Measurements from ENCODE around the gene TRPM3.
"Not testable (repeated sequence)": the region's sequence is repeated elsewhere in the genome, so short reads cannot be mapped to it uniquely, and the experiment has no call there.

The TRPM3 gene

DNA sequence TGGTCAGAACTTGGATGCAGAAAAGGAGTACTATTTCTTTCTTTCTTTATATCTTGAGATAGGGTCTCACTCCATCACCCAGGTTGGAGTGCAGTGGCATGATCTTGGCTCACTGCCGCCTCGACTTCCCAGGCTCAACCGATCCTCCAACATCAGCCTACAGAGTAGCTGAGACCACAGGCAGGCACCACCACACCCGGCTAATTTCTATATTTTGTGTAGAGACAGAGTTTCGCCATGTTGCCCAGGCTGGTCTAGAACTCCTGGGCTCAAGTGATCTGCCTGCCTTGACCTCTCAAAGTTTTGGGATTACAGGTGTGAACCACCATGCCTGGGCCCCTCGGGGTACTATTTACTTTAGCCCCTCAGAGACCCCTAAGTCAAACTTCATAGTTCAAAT, 323.4 kb downstream of the TRPM3 start:
- DNase-seq (ENCODE audit: extremely low spot score, insufficient read length, low read depth) (no peak), FAIRE-seq (no peak)

DNA sequence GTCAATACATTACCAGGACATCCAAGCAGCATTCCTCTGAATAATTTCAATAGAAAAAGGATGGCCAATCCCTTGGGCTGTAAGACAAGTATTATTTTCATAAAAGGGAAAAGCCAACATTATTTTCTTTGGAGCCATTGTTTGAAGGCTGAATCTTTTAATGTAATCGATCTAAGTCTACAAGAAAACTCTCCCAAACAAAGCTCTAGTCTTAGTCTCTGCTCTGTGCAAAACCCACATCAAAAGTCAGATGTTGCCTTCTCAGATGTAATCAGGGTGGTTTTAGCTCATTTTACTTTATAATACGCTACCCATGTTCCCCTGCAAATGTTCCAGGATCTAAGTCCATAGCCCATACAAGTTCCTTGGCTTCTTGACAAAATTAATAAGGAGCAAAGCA, 325.6 kb downstream of the TRPM3 start:
- no peak for FAIRE-seq
- no peak for DNase-seq (ENCODE audit: extremely low spot score, insufficient read length, low read depth)

GRCh38 chr9:70792796-70793195, 328.6 kb downstream of the TRPM3 start:
- no peak for DNase-seq (ENCODE audit: extremely low spot score, insufficient read length, low read depth)
- FAIRE-seq = no peak

GRCh38 chr9:70791936-70792335, 329.5 kb downstream of the TRPM3 start:
- DNase-seq (ENCODE audit: extremely low spot score, insufficient read length, low read depth) = no peak
- no peak for FAIRE-seq

GRCh38 chr9:70789086-70789485, 332.3 kb downstream of the TRPM3 start:
- FAIRE-seq (no peak), DNase-seq (ENCODE audit: extremely low spot score, insufficient read length, low read depth) (no peak)

DNA sequence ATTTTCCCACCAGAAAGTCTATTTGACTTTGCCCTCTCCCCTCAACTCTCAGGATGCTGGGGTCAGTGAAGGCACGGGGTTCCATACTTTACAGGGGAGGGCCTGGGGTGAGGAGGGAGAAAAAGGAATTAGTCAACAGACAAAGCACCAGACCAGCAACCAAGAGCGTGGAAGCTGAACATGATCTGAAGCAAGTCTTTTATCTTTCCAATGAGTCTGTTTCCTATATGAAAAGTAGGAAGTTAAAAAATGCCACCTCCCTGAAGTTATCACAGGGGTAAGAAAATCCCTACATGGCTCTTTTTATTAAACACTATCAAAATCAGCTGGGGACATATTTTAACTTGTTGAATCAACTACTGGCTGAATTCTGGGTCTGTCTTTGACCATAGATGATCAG, 337.0 kb downstream of the TRPM3 start:
- DNase-seq (ENCODE audit: extremely low spot score, insufficient read length, low read depth) (no peak), FAIRE-seq (no peak)

GRCh38 chr9:70778568-70778967, 342.9 kb downstream of the TRPM3 start:
- DNase-seq (ENCODE audit: extremely low spot score, insufficient read length, low read depth) (no peak), FAIRE-seq (no peak)

GRCh38 chr9:70773579-70773978, 347.8 kb downstream of the TRPM3 start:
- no peak for FAIRE-seq
- DNase-seq (ENCODE audit: extremely low spot score, insufficient read length, low read depth) = no peak

DNA sequence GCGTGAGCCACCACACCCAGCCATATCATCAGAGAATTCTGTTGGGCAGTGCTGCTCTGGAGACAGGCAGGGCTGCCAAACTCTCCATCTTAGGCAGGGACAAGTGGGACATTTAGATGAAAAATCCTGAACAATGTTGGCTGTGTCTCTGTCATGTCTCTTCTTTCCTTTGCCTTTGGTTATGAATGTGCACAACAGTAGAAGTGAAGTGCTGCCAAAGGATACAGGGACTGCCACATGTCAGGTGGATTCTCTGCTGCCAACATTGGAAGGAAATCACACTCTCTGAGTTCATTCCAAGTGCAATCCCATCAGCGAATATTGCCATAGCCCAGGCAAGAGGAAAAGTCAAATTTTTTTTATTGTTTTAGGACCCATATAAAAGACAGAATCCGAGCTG, 348.8 kb downstream of the TRPM3 start:
- DNase-seq (ENCODE audit: extremely low spot score, insufficient read length, low read depth) (no peak), FAIRE-seq (no peak)

GRCh38 chr9:70765946-70766345, 355.5 kb downstream of the TRPM3 start:
- no peak for FAIRE-seq
- no peak for DNase-seq (ENCODE audit: extremely low spot score, insufficient read length, low read depth)

DNA sequence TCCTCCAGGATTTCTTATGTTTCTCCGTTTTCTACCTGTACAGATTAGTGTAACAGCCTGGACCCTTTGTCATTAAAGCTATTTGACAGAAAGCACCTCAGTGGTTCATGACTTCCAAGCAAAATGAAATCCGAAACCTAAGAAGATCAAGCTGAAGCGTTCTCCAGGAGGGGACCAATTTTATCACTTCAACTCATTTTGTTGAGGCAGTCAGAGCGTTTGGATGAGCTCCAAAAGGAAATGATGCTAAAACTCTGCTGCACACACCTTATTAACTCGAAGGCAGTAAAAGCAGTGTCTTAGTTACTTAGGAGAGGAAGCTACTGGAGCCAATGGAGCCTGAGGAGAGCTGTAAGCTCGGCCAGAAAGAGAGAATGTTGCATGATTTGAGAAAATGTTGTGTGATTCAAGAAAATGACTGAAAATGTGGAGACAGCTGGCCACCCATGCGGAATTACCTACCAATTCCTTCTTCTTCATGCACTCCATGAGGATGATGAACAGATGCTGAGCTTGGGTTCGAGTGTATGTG, 360.2 kb downstream of the TRPM3 start:
- DNase-seq (ENCODE audit: extremely low spot score, insufficient read length, low read depth) (no peak), FAIRE-seq (no peak)

DNA sequence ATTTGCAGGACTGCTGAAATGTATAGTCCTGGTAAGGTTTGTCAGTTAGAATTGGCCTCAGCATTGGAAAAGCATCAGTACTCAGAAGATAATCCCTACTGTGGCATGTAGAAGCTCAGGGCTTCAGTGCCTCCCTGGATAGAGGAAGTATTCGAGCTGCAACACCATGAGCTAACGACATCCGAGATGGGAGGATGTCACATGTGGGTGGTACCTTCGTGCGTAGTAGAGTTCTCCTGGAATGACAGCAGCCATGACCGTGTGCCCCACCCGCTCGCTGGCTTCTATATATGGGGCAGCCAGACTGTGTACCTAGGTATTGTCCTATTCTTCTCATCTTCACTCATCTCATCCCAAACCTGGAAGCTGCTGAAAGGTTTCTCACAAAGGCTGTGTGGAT, 361.2 kb downstream of the TRPM3 start:
- no peak for DNase-seq (ENCODE audit: extremely low spot score, insufficient read length, low read depth)
- no peak for FAIRE-seq

DNA sequence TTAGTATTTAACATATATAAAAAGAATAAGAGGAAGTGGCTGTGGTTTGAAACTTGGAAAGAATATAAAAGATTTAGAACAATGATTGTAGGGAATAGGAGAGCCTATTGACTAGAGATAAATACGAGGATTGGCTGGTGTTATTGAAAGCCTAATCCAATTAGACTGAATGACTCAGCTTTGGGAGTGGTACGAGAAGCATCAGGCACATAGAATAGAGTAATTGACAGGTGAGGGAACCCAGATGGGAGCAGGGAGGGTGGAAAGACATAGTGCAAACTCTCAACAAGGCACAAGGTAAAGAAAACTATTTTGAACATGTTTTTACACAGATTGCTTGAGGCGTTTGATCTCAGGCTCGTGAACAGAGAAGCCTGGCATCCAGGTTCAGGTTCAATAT, 368.1 kb downstream of the TRPM3 start:
- no peak for FAIRE-seq
- no peak for DNase-seq (ENCODE audit: extremely low spot score, insufficient read length, low read depth)

DNA sequence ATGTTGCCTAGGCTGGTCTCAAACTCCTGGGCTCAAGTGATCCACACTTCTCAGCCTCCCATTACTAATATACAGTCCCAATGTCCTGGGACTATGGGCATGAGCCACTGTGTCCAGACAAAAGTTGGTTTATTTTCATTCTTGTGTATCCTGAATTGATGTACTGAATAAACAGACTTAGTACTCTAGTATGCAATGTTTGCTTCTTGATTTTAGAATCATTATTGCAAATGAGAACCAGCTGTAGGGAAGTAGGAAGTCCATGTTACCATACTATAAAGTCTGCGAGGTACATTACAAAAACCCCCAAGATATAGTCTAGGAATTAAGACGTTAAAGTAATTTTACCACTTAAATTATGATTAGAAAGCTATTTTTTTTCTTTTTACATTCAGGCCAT, 372.4 kb downstream of the TRPM3 start:
- FAIRE-seq (no peak), DNase-seq (ENCODE audit: extremely low spot score, insufficient read length, low read depth) (no peak)

DNA sequence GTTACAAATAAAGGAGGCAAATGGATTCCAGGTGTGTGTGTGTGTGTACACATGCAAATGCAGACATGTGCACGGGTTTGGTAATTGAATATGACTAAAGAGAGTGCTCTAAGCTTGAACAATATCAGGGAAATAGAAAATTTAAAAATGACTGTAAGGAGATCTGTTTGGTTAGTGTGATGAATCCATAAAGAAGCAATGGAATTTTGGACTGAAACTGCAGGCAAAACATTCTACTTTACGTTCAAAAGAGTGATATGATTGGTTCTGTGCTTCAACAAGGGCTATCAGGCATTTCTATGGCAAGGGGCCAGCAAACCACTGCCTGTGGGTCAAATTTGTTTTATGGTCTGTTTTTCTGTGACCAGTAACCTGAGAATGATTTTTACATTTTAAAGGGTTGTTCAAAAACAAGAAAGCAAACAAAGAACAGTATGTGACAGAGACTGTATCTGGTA, 374.1 kb downstream of the TRPM3 start:
- FAIRE-seq = no peak
- no peak for DNase-seq (ENCODE audit: extremely low spot score, insufficient read length, low read depth)

DNA sequence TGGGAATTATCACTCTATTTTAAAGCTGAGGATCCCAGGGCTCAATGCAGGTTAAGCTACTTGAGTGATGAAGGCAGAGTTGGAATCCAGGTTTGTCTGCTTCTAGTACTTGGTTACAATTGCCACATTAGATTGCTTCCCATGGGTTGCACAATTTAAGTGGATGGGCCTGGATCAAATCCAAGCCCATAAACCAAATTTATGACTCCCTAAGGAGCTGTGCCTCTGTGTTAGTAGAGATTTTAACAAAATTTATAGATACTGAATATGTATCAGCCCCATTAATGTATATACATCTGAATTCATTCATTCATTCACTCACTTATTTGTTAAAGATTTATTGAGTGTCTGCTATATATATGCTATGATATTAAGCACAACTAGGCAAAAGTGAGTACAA, 374.7 kb downstream of the TRPM3 start:
- DNase-seq (ENCODE audit: extremely low spot score, insufficient read length, low read depth) = no peak
- FAIRE-seq = no peak

- DNase-seq (ENCODE audit: extremely low spot score, insufficient read length, low read depth) (no peak), FAIRE-seq (no peak)
Measured at GRCh38 chr9:70746316-70746715, 375.1 kb downstream of the TRPM3 start.

DNA sequence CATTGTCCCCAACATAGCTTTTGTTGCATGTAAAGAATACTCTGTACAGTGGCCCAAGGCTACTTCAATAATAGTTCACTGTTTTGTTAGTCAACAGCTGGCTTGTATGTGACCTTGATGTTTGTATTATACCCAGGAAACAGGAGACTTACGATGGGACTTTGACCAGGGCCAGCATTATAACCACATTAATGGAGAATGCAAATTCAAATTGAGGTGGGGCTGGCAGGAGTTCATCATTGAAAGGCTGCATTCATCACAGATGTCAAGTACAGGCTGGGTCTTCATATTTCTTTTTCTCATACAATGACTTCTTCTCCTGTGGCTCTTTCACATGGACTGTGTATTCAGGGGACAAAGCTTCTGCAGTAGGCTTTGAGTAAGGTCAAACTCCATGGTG, 396.6 kb downstream of the TRPM3 start:
- not testable (repeated sequence) for DNase-seq (ENCODE audit: extremely low spot score, insufficient read length, low read depth); FAIRE-seq

GRCh38 chr9:70724025-70724424, 397.4 kb downstream of the TRPM3 start:
- DNase-seq (ENCODE audit: extremely low spot score, insufficient read length, low read depth); FAIRE-seq: not testable (repeated sequence)

DNA sequence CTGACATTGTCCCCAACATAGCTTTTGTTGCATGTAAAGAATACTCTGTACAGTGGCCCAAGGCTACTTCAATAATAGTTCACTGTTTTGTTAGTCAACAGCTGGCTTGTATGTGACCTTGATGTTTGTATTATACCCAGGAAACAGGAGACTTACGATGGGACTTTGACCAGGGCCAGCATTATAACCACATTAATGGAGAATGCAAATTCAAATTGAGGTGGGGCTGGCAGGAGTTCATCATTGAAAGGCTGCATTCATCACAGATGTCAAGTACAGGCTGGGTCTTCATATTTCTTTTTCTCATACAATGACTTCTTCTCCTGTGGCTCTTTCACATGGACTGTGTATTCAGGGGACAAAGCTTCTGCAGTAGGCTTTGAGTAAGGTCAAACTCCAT, 414.6 kb downstream of the TRPM3 start:
- DNase-seq (ENCODE audit: extremely low spot score, insufficient read length, low read depth); FAIRE-seq: not testable (repeated sequence)

DNA sequence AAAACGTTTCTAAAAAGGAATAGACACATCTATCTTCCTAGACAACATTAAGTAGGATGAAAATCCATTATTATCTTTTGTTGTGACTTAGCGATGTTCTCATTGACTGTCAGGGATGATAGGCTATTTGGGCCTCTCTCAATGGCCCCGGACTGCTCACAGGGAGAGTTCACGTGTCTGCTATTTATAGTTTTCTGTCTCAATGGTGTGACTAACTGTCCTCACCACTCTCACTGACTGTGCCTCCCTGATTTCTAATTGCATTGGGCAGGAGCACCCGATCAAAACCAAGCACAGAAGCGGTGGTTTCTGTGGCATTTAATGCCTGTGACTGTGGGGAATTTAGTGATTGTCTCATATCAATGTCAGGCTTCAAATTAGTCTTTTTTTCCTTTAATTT, 420.3 kb downstream of the TRPM3 start:
- DNase-seq (ENCODE audit: extremely low spot score, insufficient read length, low read depth) = no peak
- no peak for FAIRE-seq

- DNase-seq (ENCODE audit: extremely low spot score, insufficient read length, low read depth) (no peak), FAIRE-seq (no peak)
Measured at GRCh38 chr9:70696694-70697335, 424.6 kb downstream of the TRPM3 start.

Measured in GM18507 (cell line).